Superior temporal gyrus (tissue), 1 donor: ENCODE results near the gene AFM.
"Not testable (repeated sequence)": the region's sequence is repeated elsewhere in the genome, so short reads cannot be mapped to it uniquely, and the experiment has no call there.

Experiments
- DNase-seq: peaks from one replicate; pipeline ENCODE4 v3.0.0-alpha.2; 2016; ENCODE audit errors: extremely low spot score

The AFM gene

GRCh38 chr4:73505567-73505966, 24.0 kb downstream of the AFM start:
- no peak for DNase-seq

DNA sequence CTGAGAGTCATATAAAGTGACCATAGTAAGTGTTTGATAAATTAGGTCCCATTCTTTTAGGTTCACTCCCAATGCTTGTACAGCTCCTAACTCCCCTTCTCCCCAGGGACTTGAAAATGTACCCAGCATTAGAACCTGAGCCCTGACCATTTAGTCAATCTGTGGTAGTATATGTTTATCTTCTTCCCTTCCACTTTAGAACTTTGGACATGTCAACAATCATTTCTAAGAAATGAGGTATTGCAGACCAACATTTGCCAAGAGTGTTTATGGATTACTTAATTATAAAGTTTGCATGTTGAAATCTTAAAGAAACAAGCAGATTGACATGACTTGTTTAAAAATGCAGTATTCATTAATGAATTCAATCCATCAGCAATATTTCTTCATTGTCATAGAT, 26.0 kb downstream of the AFM start:
- no peak for DNase-seq

- DNase-seq = no peak
Observed at GRCh38 chr4:73508651-73509050, 27.1 kb downstream of the AFM start.

DNA sequence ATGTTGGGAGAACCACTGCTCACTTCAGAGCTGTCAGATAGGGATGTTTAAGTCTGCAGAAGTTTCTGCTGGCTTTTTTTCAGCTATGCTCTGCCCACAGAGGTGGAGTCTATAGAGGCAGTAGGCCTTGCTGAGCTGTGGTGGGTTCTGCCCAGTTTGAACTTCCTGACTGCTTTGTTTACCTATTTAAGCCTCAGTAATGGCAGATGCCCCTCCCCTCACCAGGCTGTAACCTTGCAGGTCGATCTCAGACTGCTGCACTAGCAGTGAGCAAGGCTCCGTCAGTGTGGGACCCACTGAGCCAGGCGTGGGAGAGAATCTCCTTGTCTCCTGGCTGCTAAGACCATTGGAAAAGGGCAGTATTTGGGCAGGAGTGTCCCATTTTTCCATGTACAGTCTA, 36.8 kb downstream of the AFM start:
- DNase-seq = no peak

DNA sequence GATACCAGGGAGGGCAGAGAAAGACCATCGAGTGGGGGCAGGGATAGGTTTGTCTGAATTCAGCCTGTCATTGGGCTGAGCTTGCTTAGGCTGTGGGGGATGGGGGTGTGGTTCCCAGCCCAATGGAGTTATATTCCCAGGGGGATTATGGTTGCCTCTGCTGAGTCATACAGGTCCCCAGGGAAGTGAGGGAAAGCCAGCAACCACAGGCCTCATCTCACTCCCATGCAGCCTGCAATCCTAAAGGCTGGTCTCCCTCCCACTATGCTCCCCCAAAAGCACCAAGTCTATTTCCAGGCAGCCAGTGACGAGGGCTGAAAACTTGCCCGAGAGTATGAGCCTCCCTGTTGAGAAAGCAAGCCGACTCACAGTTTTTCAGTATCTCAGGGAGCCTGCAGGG, 39.3 kb downstream of the AFM start:
- no peak for DNase-seq

GRCh38 chr4:73523126-73523525, 41.6 kb downstream of the AFM start:
- no peak for DNase-seq

- no peak for DNase-seq
Observed at GRCh38 chr4:73525611-73526010, 44.1 kb downstream of the AFM start.

DNA sequence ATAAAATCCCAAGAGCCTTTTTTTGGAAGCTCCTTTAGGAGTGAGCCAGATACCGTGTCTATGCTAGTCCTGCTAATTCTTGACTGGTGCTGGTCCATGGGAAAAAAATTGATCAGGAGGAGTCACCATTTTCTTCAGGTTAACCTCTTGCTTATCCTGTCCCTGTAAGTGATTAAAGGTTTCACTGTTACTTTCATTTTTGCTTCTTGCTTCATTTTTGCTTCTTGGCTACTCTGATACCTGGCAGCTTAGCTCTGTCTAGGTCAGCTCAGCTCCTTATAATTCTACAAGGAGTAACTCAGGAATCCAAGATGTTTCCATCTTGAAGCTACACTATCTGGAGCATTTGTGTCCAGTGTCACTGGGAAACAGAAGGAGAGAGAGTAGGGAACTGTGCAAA, 45.7 kb downstream of the AFM start:
- DNase-seq = no peak

- DNase-seq = peak; percentile 35
Observed at GRCh38 chr4:73528171-73528570, 46.6 kb downstream of the AFM start.

GRCh38 chr4:73533515-73534422, 52.2 kb downstream of the AFM start:
- DNase-seq = no peak

GRCh38 chr4:73538162-73538561, 56.6 kb downstream of the AFM start:
- DNase-seq = no peak

DNA sequence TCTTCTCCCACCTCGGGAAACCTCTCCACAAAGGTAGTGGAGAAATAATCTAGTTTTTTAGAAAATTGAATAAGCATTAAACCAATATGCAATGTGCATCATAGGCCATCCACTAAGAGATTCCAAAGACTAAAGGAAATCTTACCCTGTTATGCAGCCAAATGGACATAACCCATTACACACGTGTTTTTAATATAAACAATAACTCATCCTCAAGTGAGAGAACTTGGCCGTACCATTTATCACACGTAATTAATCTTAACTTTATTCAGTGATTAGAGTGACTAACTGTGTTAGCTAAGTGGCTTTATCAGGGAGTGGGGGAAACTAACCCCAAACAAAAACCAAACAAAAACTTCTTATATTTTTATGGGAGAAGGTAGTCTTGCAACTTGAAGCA, 57.8 kb downstream of the AFM start:
- DNase-seq = no peak

DNA sequence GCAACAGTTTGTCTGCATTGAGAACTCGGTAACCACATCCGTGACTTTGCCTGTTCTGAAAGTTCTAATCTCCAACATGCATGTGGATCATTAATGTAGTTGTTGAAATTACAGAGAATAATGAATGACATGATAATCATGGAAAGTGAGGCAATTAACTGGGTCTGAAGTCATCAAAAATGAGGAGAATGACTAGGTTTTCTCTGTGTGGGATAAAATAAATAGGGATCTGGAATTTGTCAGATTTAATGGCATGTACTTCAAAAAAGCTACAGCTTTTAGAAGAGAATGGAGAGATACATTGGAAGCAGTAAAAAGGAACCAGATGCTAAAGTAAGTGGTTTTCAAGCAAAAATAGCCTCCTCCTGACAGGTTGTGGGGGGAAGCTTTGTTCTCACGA, 59.3 kb downstream of the AFM start:
- no peak for DNase-seq

- no peak for DNase-seq
Observed at GRCh38 chr4:73541251-73541650, 59.7 kb downstream of the AFM start.

DNA sequence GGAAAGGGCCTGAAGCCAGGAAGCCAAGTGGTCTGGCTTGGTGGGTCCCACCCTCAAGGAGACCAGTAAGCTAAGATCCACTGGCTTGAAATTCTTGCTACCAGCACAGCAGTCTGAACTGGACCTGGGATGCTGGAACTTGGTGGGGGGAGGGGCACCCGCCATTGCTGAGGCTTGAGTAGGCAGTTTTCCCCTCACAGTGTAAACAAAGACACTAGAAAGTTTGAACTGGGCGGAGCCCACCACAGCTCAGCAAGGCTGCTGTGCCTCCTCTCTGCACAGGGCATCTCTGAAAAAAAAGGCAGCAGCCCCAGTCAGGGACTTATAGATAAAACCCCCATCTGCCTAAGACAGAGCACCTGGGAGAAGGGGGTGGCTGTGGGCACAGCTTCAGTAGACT, 63.1 kb downstream of the AFM start:
- DNase-seq = no peak

DNA sequence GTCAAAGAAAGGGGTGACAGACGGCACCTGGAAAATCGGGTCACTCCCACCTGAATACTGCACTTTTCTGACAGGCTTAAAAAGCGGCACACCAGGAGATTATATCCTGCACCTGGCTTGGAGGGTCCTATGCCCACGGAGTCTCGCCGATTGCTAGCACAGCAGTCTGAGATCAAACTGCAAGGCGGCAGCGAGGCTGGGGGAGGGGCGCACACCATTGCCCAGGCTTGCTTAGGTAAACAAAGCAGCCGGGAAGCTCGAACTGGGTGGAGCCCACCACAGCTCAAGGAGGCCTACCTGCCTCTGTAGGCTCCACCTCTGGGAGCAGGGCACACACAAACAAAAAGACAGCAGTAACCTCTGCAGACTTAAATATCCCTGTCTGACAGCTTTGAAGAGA, 69.3 kb downstream of the AFM start:
- not testable (repeated sequence) for DNase-seq
